Measurements from ENCODE around the gene NFKBIL1. TPM values are rescaled to one million over a fixed set of nuclear protein-coding genes. Genes with fewer than 3 reads are reported as not detected.

The NFKBIL1 gene
- total and polyA plus RNA-seq, 12 donors = 5.0 to 46.2 (median 27.8) TPM

DNA sequence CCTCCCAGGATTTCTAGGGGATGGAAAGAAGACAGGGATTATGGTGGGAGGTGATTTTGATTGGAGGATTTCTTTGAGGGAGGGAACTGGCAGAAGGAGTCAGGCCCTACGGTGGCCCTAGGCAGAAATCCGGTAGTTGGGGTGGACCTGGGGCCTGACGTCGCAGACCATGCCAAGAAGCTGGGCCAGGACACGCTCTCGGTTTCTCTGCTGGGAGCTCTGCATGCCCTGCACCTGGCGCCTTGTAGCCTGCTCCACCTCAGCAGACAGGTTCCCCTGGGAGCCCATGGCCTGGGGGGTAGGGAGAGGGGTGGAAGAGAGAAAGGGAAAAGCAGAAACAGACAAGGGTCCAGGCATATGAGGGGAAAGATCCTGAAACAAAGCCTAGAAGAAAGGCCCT lies 2.1 kb upstream of the NFKBIL1 start:
- no peak overlapping the region for H3K27ac ChIP-seq
- 55 to 76% (median 66%) methylated on average over 6 to 7 of the region's 7 CpGs for WGBS, 4 donors
- no peak for TF ChIP-seq POLR2A (IDR thresholded peaks at IDR 0.05)
- TF ChIP-seq, protein P1, sequence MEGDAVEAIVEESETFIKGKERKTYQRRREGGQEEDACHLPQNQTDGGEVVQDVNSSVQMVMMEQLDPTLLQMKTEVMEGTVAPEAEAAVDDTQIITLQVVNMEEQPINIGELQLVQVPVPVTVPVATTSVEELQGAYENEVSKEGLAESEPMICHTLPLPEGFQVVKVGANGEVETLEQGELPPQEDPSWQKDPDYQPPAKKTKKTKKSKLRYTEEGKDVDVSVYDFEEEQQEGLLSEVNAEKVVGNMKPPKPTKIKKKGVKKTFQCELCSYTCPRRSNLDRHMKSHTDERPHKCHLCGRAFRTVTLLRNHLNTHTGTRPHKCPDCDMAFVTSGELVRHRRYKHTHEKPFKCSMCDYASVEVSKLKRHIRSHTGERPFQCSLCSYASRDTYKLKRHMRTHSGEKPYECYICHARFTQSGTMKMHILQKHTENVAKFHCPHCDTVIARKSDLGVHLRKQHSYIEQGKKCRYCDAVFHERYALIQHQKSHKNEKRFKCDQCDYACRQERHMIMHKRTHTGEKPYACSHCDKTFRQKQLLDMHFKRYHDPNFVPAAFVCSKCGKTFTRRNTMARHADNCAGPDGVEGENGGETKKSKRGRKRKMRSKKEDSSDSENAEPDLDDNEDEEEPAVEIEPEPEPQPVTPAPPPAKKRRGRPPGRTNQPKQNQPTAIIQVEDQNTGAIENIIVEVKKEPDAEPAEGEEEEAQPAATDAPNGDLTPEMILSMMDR (IDR thresholded peaks at IDR 0.05) = no peak

DNA sequence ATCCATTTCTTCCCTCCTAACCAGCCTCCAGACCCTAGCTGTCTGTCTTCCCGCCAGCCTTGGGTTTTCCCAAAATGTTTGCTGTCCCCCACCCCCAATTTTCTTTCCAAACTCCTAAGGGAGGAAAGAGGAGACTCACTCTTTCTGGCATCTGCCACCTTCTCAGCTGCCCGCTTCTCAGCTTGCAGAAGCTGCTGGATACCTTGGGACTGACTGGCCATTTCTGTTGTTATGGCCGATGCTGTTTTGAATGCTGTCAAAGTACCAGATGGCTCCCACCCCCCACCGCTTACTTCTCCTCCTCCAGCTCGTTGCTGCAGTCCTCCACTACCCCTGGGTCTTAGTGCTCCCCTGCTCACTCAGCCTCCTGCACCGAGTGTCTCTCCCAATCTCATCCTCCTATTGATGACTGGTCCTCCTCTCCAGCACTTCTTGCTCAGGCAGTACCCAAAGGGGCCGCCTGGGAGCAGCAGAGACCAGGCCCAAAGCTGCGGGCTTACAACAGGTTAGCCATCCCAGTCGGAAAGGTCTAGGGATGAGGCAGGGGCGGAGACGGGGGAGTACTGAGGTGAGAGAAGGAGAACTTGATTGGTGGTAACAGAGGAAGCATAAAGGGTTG lies 960 bp upstream of the NFKBIL1 start, which contains the start of gene ATP6V1G2:
TSS of gene ATP6V1G2 (minus strand) at position 270 of the 619 bp plus-strand sequence. CDS start at position 221, 49 bp downstream.
- intact Hi-C loops (cut with DNase I) = loop anchor here (2.0 to 5.0 kb wide), 2 partner anchors 51 to 52 kb away; no protein-coding TSS in a partner anchor
- Histone ChIP-seq H3K9me3 (replicated peaks in 1 of 3) (no peaks in the 10 kb centered on the region), H3K4me3 (peak within 1 kb of the TSS in 2 of 4 donors; percentile 39 to 60), H3K36me3 (replicated peaks in 1 of 2) (peaks cover 0 to 6% of the 10 kb centered on the region in 2 donors), H3K4me1 (replicated peaks in 1 of 2) (peaks cover 14 to 33% of the 10 kb centered on the region in 2 donors), H3K27me3 (no peaks in the 10 kb centered on the region), H3K27ac (peak within 1 kb of the TSS; percentile 53 to 88 (median 77))
- DNase-seq = peak; percentile 88 to 97 (median 91)
- 6 to 9% (median 8%) methylated on average over 11 of the region's 11 CpGs for WGBS, 4 donors
- TF ChIP-seq POLR2A (IDR thresholded peaks at IDR 0.05) = peak in 1 of 2 donors; percentile 22
- TF ChIP-seq, protein P1 (IDR thresholded peaks at IDR 0.05) = peak; percentile 93 to 99 (median 98)

More for the DNA sequence above, 2.1 kb upstream of the NFKBIL1 start:
- Histone ChIP-seq H3K27me3 (no peaks in the 10 kb centered on the region), H3K9me3 (replicated peaks in 1 of 3) (no peaks in the 10 kb centered on the region), H3K4me1 (replicated peaks in 1 of 2) (peaks cover 16 to 38% of the 10 kb centered on the region in 2 donors), H3K4me3 (no peak overlapping the region), H3K36me3 (replicated peaks in 1 of 2) (peaks cover 0 to 6% of the 10 kb centered on the region in 2 donors)
- intact Hi-C loops (cut with DNase I) = loop anchor here in 1 of 2 donors (5.0 kb wide), 1 partner anchor 52 kb away; no protein-coding TSS in a partner anchor
- no peak for DNase-seq

DNA sequence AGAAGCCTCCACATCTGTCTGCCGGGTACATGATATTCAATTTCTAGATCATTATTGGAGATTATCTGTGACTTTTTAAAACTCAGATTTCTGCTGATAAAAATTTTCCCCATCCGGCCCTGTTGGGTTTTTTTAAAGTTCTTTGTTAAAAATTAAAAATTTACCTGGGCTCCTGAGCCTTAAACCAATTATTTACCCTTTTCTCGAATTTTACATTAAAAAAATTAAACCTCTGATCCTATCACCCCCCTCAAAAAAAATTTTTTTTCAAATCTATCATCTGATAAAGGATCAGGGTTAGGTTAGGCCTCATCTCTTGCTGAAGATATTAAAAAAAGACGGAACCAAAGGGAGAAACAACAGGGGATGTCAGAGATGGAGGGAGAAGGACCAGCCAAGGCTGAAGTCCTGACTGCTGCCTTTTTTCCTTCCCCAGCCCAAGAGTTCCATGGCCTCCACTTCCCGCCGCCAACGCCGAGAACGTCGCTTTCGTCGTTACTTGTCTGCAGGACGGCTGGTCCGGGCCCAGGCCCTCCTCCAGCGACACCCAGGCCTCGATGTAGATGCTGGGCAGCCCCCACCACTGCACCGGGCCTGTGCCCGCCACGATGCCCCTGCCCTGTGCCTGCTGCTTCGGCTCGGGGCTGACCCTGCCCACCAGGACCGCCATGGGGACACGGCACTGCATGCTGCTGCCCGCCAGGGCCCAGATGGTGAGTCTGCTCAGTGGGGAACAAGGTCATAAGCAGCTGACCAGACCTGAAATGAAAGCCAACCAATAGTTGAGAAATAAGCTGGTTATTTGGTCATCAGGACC lies 527 bp downstream of the NFKBIL1 start:
- H3K9me3 ChIP-seq (replicated peaks in 1 of 3) = no peaks in the 10 kb centered on the region
- H3K27ac ChIP-seq = peak overlapping the region; percentile 53 to 88 (median 77)
- 72 to 77% (median 76%) methylated on average over 20 to 24 of the region's 24 CpGs for WGBS, 4 donors
- intact Hi-C loops (cut with DNase I) = loop anchor here (2.0 to 5.0 kb wide), 2 partner anchors 49 to 51 kb away; no protein-coding TSS in a partner anchor
- DNase-seq = peak in 1 of 7 donors; percentile 40
- TF ChIP-seq POLR2A (IDR thresholded peaks at IDR 0.05) = no peak
- TF ChIP-seq, protein P1 (IDR thresholded peaks at IDR 0.05) = no peak
- peaks cover 0 to 6% of the 10 kb centered on the region in 2 donors for H3K36me3 ChIP-seq (replicated peaks in 1 of 2)
- no peaks in the 10 kb centered on the region for H3K27me3 ChIP-seq
- H3K4me3 ChIP-seq = peak overlapping the region in 2 of 4 donors; percentile 39 to 60
- peaks cover 9 to 28% of the 10 kb centered on the region in 2 donors for H3K4me1 ChIP-seq (replicated peaks in 1 of 2)

DNA sequence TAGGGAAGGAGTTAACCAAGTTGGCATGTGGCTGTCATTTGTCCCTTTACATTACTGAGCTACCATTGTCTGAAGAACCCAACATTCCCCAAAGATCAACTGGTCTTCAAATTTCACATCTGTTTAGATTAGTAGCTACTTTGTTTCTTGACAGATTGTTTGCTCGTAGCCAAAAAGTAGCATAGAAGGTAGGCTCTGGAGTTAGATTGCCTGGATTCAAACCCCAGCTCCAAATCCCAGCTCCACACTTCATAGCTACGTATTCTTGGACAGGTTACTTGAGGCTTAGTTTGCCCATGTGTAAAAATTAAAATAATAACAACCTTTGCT lies 1.1 kb downstream of the NFKBIL1 start:
- no peaks in the 10 kb centered on the region for H3K9me3 ChIP-seq (replicated peaks in 1 of 3)
- no peak for DNase-seq
- H3K4me1 ChIP-seq (replicated peaks in 1 of 2) = peaks cover 9 to 23% of the 10 kb centered on the region in 2 donors
- peak overlapping the region in 1 of 4 donors; percentile 60 for H3K4me3 ChIP-seq
- WGBS, 4 donors = 94 to 95% (median 94%) methylated on average over 2 of the region's 2 CpGs
- intact Hi-C loops (cut with DNase I) = loop anchor here in 1 of 2 donors (5.0 kb wide), 1 partner anchor 49 kb away; no protein-coding TSS in a partner anchor
- H3K27me3 ChIP-seq = no peaks in the 10 kb centered on the region
- TF ChIP-seq, protein P1 (IDR thresholded peaks at IDR 0.05) = no peak
- no peak for TF ChIP-seq POLR2A (IDR thresholded peaks at IDR 0.05)
- H3K27ac ChIP-seq = peak overlapping the region in 3 of 5 donors; percentile 63 to 83 (median 77)
- peaks cover 0 to 11% of the 10 kb centered on the region in 2 donors for H3K36me3 ChIP-seq (replicated peaks in 1 of 2)

All from adrenal gland (tissue), 12 donors.